PFSK-1 (cell line): ENCODE measurements around the gene ATP5MK.
A peak's percentile ranks its signal among the peaks of the same experiment; 100 is the strongest.

Source experiments
- POLR2AphosphoS5 ChIP-seq: IDR thresholded peaks from 2 replicates; pipeline ENCODE4 v1.6.1; 2012; ENCODE audit warnings: low read depth, mild to moderate bottlenecking, control low read depth, low read length, moderate library complexity
- REST ChIP-seq, 2 experiments: IDR thresholded peaks; 2 replicates each; pipeline versions ENCODE4 v1.6.1 to v1.8.0; 2011 to 2012; ENCODE audit warnings: low read depth in 2 of 2, low read length in 2 of 2, control low read depth in 1 of 2, inconsistent platforms in 1 of 2, mild to moderate bottlenecking in 1 of 2, moderate library complexity in 1 of 2; ENCODE audit not compliant: insufficient read depth in 1 of 2
- SIN3A ChIP-seq: IDR thresholded peaks from 2 replicates; pipeline ENCODE4 v1.6.1; 2012; ENCODE audit warnings: mild to moderate bottlenecking, low read length, moderate library complexity, borderline replicate concordance; ENCODE audit not compliant: insufficient read depth
- TAF1 ChIP-seq: IDR thresholded peaks from 2 replicates; pipeline ENCODE4 v1.6.1; 2012; ENCODE audit warnings: low read length, control low read depth, borderline replicate concordance; ENCODE audit not compliant: insufficient read depth

GRCh38 chr10:103396067-103396788, at the start of gene ATP5MK, which contains the start of gene PDCD11:
- peak; percentile 90 for TF ChIP-seq POLR2AphosphoS5
- TF ChIP-seq SIN3A, result peak; percentile 51; the same call in 1 of the 2 replicates
- TF ChIP-seq REST (IDR thresholded peaks at IDR 0.05; ENCODE audit: insufficient read depth in 1 of 2, low read depth in 2 of 2, low read length in 2 of 2), result no peak
- peak; percentile 82; the same call in 1 of the 2 replicates for TF ChIP-seq TAF1
